Measurements from ENCODE around the gene CBFA2T2. TPM values are rescaled to one million over a fixed set of nuclear protein-coding genes. Genes with fewer than 3 reads are reported as not detected.
"Not testable (repeated sequence)": the region's sequence is repeated elsewhere in the genome, so short reads cannot be mapped to it uniquely, and the experiment has no call there.

The CBFA2T2 gene
- total RNA-seq, 2 experiments from 2014 or later: 6.4 to 6.7 TPM

GRCh38 chr20:33689493-33689892 is 199.6 kb downstream of the CBFA2T2 start:
- Mint-ChIP-seq H3K4me1 (peaks cover 52% of the 10 kb centered on the region), H3K4me3 (no peak overlapping the region), H3K36me3 (peaks cover 9% of the 10 kb centered on the region), H3K27ac (peak overlapping the region; percentile 84), H3K9me3 (no peaks in the 10 kb centered on the region), H3K27me3 (no peaks in the 10 kb centered on the region)
- no peak for DNase-seq

GRCh38 chr20:33689973-33690372 is 200.1 kb downstream of the CBFA2T2 start:
- peak overlapping the region; percentile 84 for H3K27ac Mint-ChIP-seq
- no peaks in the 10 kb centered on the region for H3K9me3 Mint-ChIP-seq
- H3K4me3 Mint-ChIP-seq: peak overlapping the region; percentile 63
- DNase-seq: peak; percentile 73
- H3K36me3 Mint-ChIP-seq: peaks cover 5% of the 10 kb centered on the region
- peaks cover 47% of the 10 kb centered on the region for H3K4me1 Mint-ChIP-seq
- no peaks in the 10 kb centered on the region for H3K27me3 Mint-ChIP-seq

- H3K27ac Mint-ChIP-seq: no peak overlapping the region
- H3K36me3 Mint-ChIP-seq: no peaks in the 10 kb centered on the region
- H3K4me3 Mint-ChIP-seq: no peak overlapping the region
- peaks cover 29% of the 10 kb centered on the region for H3K4me1 Mint-ChIP-seq
- no peaks in the 10 kb centered on the region for H3K27me3 Mint-ChIP-seq
- DNase-seq: no peak
- peaks cover under 1% of the 10 kb centered on the region for H3K9me3 Mint-ChIP-seq
Observed at GRCh38 chr20:33693289-33693688, 203.4 kb downstream of the CBFA2T2 start.

- no peaks in the 10 kb centered on the region for H3K27me3 Mint-ChIP-seq
- peaks cover 2% of the 10 kb centered on the region for H3K36me3 Mint-ChIP-seq
- peaks cover 22% of the 10 kb centered on the region for H3K4me1 Mint-ChIP-seq
- peaks cover 2% of the 10 kb centered on the region for H3K9me3 Mint-ChIP-seq
- no peak for DNase-seq
- no peak overlapping the region for H3K27ac Mint-ChIP-seq
- no peak overlapping the region for H3K4me3 Mint-ChIP-seq
Observed at GRCh38 chr20:33693741-33694638, 204.1 kb downstream of the CBFA2T2 start.

- H3K27me3 Mint-ChIP-seq: no peaks in the 10 kb centered on the region
- H3K27ac Mint-ChIP-seq: no peak overlapping the region
- no peak for DNase-seq
- peaks cover 2% of the 10 kb centered on the region for H3K9me3 Mint-ChIP-seq
- peaks cover 15% of the 10 kb centered on the region for H3K4me1 Mint-ChIP-seq
- H3K36me3 Mint-ChIP-seq: peaks cover 2% of the 10 kb centered on the region
- H3K4me3 Mint-ChIP-seq: no peak overlapping the region
Observed at GRCh38 chr20:33694639-33695012, 204.7 kb downstream of the CBFA2T2 start.

GRCh38 chr20:33696448-33696847 is 206.6 kb downstream of the CBFA2T2 start:
- Mint-ChIP-seq H3K27ac (no peak overlapping the region), H3K4me3 (no peak overlapping the region), H3K36me3 (peaks cover 4% of the 10 kb centered on the region), H3K27me3 (no peaks in the 10 kb centered on the region), H3K9me3 (peaks cover 2% of the 10 kb centered on the region), H3K4me1 (peaks cover 2% of the 10 kb centered on the region)
- DNase-seq: no peak

- Mint-ChIP-seq H3K4me3 (no peak overlapping the region), H3K27me3 (no peaks in the 10 kb centered on the region), H3K9me3 (peaks cover 2% of the 10 kb centered on the region), H3K27ac (no peak overlapping the region), H3K36me3 (peaks cover 4% of the 10 kb centered on the region), H3K4me1 (peaks cover under 1% of the 10 kb centered on the region)
- DNase-seq: no peak
Observed at GRCh38 chr20:33697129-33697528, 207.2 kb downstream of the CBFA2T2 start.

- not testable (repeated sequence) for H3K4me1 Mint-ChIP-seq, H3K27ac Mint-ChIP-seq, DNase-seq, H3K4me3 Mint-ChIP-seq, H3K9me3 Mint-ChIP-seq, H3K27me3 Mint-ChIP-seq, H3K36me3 Mint-ChIP-seq
Observed at GRCh38 chr20:33698966-33699365, 209.1 kb downstream of the CBFA2T2 start.

Other genes with a start within 250 kb of the CBFA2T2 start
- gene BPIFB1, start 206.9 kb upstream of the CBFA2T2 start, total RNA-seq: not detected
- 10 to 100 TPM; 41.0 to 42.3 TPM for gene CDK5RAP1, start 88.6 kb upstream of the CBFA2T2 start, total RNA-seq
- 1 to 10 TPM; 4.0 to 4.7 TPM for gene SNTA1, start 46.3 kb upstream of the CBFA2T2 start, total RNA-seq
- gene C20orf144, start 172.2 kb downstream of the CBFA2T2 start, total RNA-seq: under 1 TPM; 0.10 to 0.21 TPM
- gene ACTL10, start 176.8 kb downstream of the CBFA2T2 start, total RNA-seq: 1 to 10 TPM; 4.1 TPM
- 10 to 100 TPM; 10.7 to 12.0 TPM for gene NECAB3, start 184.3 kb downstream of the CBFA2T2 start, total RNA-seq
- 10 to 100 TPM; 76.1 to 79.6 TPM for gene E2F1, start 196.3 kb downstream of the CBFA2T2 start, total RNA-seq
- 1 to 10 TPM; 6.9 to 7.3 TPM for gene PXMP4, start 230.2 kb downstream of the CBFA2T2 start, total RNA-seq
- 1 to 10 TPM; 3.7 TPM for gene ZNF341, start 241.9 kb downstream of the CBFA2T2 start, total RNA-seq

Measured in activated naive CD8-positive, alpha-beta T cell treated with anti-CD3 and anti-CD28 coated beads for 36 hours (primary cell).